NCI-H1694 (cell line): ENCODE data around the gene ZDHHC14.

Source experiments
- DNase-seq: peaks from one replicate; lab custom pipeline; 2025; lab: John Stamatoyannopoulos, UW

ZDHHC14 gene

DNA sequence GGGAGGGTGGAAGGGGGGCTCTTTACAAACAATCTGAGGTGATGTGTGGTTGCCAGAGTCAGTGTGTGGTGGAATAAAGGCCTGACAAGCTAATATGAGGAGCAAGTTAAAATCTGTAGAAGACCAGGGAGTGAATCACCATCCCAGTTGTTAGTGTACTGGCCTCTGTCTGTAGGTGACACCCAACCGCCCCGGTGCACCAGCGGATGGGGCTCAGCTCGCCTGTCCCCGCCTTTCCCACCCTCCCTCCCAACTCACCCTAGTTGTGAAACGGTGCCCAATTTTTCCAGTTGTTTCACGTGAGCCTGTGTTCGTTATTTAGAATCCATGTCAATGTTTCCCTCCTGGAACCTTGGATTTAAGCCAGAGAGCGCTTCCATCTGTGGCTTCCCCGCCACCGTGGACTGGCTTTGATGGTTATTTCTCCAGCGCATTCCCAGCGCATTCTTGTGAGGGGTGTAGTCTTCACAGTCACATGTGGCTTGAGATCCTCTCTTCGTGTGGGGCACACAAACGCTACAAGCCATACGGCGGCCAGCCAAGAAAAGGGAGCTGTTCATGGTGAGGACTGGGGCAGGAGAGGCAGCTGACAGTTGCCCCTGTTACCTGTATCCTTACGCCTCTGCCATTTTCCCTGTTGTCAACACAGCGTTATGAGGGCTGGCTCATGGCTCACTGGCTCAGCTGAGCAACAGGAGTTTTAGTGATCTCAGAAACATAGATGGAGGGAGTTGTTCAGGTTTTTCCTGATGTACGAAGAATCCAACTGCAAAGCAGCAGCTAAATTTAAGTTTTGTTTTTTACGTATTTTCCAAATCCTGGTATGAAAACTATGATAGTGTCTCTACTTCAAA, 137.6 kb downstream of the ZDHHC14 start:
- DNase-seq, result peak; percentile 68

DNA sequence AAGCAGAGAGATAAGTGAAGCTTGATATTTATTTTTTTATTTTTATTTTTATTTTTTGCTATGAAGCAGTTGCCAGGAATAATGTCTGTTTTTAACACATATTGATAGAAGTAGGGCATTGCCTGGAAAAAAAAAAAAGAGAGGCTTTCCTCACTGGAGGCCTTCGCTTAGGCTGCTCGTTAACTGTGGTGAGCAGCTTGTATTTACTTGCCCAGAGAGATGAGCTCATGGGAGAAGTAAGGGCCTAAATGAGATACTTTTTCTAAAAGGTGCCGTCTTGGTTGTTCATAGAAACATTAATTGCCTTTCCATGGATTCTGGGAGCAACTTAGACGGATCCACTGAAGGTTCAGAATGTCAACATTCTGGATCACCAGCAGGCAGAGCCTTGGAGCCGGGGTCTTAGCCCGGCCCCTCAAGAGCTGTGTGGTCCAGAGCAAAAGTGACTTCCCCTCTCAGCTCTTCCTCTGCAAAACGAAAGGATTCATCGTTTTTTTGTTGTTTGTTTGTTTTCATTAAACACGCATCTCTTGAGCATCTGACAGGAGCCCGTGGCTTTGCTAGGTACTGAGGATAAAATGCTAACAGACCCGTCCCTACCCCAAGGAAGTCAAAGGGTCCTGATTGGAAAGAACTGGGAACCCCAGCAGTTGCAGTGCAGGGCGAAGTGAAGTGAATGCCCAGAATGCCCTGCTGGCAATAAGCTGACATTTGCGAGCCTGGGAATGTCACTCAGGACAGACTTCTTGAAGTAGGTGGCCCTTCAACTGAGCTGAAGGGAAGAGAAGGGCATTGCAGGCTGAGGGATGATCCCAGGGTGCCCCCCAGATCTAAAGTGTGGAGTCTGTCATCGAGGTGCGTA, 138.5 kb downstream of the ZDHHC14 start:
- DNase-seq, result no peak

DNA sequence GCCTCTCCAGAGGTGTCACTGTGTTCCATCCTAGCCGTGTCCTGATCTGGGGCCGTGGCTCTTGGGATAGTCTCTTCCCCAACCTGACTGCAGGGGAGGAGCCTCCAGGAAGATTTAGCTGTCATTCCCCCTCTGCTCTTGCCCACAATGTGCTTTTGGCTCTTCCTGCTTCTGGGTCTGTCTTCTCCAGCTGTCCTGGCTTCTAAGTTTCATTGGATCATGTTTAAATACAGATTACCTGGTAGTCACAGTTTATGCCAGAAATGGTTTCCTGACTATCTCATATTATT, 139.1 kb downstream of the ZDHHC14 start:
- no peak for DNase-seq

DNA sequence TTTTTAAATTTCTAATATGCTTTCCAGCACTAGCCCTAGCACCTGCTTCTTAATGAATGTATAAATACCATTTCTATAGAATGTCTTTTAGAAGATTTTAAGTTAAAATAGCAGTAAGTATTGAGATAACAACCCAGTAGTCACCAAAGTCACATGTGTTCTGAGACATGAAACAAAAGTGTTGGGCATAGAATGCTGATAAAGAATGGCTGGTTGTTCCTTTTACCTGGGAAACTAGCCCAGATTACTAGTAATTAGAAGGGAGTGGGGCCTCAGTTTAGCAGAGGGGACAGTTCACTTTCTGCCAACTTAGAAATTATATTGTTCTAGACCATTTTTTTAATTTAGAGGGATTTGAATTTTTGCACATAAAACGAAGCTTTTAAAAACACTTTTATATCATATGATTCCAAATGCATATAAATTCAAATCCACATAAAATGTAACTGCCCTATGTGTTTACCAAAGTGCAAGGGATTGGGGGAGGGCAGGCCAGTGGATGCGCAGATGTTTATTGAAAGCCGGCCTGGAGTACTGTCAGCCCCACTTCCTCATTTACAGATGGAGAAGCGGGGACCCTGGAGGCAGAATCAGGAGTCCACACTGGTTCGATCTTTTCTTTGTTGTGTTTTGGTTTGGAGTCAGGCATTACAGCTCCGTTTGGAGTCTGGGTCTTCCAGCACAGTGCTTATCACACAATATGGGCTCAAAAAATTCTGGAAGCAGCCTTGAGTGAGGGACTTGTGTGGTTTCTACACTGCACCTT, 139.8 kb downstream of the ZDHHC14 start:
- DNase-seq, result no peak

- no peak for DNase-seq
These were observed 140.7 kb downstream of the ZDHHC14 start for GRCh38 chr6:157521362-157522335.

DNA sequence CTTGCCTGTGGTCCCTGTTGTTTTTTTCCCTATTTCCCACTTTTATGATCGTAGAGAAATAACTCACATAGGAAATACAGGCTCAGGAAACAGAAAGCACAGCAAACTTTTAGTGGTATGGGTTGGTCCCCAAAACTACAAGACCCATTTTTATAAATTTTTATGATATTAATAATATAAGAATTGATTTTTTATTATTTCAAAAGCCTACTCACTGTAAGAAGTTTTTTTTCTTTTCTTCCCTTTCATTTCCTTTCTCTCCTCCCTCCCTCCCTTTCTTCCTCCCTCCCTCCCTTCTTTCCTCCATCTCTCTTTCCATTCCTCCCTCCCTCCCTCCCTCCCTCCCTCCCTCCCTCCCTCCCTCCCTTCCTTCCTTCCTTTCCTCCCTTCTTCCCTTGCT, 141.5 kb downstream of the ZDHHC14 start:
- DNase-seq, result no peak

- DNase-seq, result no peak
These were observed 143.7 kb downstream of the ZDHHC14 start for GRCh38 chr6:157524735-157525134.

- no peak for DNase-seq
These were observed 144.4 kb downstream of the ZDHHC14 start for GRCh38 chr6:157525292-157525889.

DNA sequence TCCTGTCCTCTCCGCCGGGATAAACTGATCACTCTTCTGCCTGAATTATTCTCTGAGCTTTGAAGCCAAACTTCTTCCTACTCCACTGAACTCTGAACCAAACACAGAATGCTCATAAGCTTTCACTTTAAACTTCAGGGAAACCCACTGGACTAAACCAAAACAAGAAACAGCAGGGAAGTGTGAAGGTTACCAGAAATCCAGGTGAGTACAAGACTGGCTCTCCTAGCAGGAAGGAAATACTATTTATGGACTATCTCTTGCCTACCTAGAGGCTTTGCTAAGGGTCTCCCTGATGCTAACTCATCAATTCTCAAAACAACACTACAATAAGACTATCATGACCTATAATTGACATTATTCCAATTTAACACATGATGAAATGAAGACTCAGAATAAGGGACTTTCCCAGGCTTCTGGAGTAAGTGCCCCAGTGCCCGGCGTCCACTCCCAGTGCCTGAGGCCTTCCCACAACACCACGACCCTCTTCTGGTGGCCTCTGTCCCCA, 145.0 kb downstream of the ZDHHC14 start:
- no peak for DNase-seq

GRCh38 chr6:157527471-157527907, 146.5 kb downstream of the ZDHHC14 start:
- no peak for DNase-seq

- no peak for DNase-seq
These were observed 148.1 kb downstream of the ZDHHC14 start for GRCh38 chr6:157528931-157529653.

GRCh38 chr6:157529654-157530039, 148.7 kb downstream of the ZDHHC14 start:
- DNase-seq, result no peak

DNA sequence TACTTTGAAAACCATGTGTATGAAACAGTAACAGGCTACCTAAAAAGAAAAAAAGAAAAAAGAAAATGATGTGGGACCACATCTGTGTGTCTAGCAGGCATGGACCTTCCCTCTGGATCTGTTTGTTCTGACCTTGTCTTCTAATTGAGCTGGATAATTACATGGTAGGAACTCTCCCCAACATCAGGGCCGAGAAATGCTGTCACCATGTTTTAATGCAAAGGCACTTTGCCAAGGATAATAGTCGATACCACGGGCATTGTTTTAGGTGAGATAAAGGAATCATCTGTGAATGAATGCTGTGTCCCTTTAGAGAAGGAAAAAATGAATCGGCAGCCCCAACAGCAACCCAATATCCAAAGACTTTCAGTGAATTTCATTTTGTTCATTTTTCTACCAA, 149.1 kb downstream of the ZDHHC14 start:
- DNase-seq, result no peak

DNA sequence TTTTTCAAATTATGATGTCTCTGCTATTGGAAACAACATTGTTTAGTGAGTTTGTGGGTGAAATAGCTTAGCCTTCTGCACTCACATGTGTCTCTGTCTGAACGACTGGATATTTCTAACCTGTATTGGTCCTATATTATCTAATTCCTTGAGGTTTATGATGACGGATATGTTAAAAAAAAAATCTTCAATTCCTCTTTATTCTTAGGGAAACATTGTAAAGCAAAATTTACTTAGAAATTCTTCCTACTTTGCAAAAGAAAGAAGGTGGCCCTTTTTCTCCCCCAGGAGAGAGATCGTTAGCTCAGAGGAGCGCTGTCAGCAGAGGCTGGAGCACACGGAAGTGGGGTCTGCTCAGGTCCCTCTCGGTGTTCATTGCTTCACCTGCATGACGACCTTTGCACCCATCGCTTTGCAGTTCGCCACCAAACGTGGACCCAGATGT, 149.8 kb downstream of the ZDHHC14 start:
- no peak for DNase-seq

DNA sequence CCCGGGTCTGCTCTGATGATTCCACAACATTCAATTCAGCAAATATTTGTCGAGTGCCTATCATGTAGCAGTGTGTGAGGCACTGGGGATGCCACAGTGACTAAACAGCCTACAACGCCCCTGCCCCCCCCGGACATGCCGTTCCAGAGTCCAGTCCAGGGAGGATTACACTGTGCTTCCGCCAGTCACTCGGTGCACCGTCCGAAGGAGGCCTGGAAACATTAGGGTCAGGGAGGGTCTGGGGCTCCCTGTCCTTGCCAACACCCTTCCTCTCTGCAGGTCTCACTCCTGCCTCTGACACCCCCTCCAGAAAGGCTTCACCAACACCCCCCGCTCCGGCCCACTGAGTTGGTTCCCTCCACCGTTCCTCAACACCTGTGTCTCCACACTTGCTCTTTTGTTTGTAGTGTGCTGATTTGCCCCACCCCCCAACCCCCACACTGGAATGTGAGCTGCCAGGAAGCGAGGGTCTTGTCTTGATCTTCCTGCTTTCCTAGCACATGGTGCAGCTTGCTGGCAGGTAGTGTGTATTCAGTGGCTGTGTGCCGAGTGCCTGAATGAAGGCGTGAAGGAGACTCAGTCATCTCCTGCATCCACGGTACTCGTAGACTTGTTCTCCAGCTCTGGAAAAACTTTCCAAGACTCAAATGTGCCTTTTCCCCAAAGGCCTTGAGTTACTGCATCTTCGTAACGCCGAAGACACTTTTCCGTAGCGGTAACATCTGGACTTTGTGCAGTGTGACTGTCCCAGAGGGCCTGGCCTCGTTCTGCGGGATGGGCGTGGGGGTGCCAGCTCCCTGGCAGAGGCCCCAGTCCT, 150.4 kb downstream of the ZDHHC14 start:
- DNase-seq, result no peak

GRCh38 chr6:157531986-157532365, 151.0 kb downstream of the ZDHHC14 start:
- DNase-seq, result no peak

DNA sequence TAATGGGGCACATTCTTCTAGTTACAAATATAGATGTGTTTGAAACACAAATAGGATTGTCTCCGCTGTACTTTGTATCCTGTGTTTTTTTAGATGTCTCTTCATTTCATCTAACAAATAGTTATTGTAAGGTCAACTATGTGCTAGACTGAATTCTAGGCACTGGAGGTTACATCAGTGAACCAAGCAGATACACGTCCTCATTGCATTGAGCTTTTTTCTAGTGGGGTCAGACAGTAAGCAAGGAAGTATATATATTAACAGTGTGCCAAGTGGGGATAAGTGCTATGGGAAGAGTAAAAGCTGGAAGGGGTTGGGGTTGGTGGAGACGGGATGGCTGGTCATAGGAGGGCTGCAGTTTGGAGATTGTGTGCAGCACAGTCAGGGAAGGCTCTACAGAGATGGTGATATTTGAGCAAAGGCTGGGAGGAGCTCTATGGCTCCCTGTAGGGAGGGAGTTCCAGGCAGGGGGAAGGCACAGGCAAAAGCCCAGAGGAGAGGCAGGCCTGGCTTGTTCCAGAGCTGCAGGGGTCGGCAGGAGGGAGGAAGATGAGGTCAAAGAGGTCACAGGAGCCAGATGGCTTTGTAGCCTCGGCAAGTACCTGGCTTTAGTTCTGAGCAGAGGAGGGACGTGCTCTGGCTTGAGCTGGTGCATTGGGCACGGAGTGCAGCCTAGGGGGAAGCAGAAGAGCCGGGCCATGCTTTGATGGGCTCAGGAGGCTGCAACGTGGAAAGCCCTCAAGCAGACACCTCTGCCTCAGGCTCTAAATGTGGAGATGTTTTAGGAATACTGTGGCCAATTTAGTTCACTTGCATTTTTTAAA, 152.3 kb downstream of the ZDHHC14 start:
- no peak for DNase-seq
